K562 (cell line): ENCODE results near the gene MARCHF11. TPM values are rescaled to one million over a fixed set of nuclear protein-coding genes. Genes with fewer than 3 reads are reported as not detected.

ENCODE experiments used
- DACH1 ChIP-seq: fragments of 450-650 bp; IDR thresholded peaks from 2 replicates; pipeline ENCODE4 v1.6.1; 2018; ENCODE audit not compliant: partially characterized antibody
- E2F3 ChIP-seq: fragments of 250-450 bp; sonication (Bioruptor Pico); IDR thresholded peaks from 2 replicates; pipeline ENCODE4 v1.4.0; 2020; ENCODE audit warnings: mild to moderate bottlenecking
- FUS ChIP-seq: fragments of 200-400 bp; formaldehyde crosslinking; optimal IDR thresholded peaks from 2 replicates; pipeline ENCODE3; 2017; ENCODE audit warnings: low read depth, low read length
- LCOR ChIP-seq: sonication (generic); formaldehyde crosslinking; IDR thresholded peaks from 2 replicates; pipeline ENCODE4 v1.8.0; 2022; ENCODE audit warnings: mild to moderate bottlenecking, missing genetic modification reagents
- STAG1 ChIP-seq: sonication (generic); formaldehyde crosslinking; IDR thresholded peaks from 2 replicates; pipeline ENCODE4 v1.5.0; 2020; ENCODE audit warnings: missing genetic modification reagents, borderline replicate concordance
- ZFP36 ChIP-seq: fragments of 150-350 bp; IDR thresholded peaks from 2 replicates; pipeline ENCODE4 v1.6.1; 2018; ENCODE audit warnings: low read length, low read depth; ENCODE audit not compliant: partially characterized antibody
- ZNF347 ChIP-seq: fragments of 450-650 bp; formaldehyde crosslinking; IDR thresholded peaks from 2 replicates; pipeline ENCODE4 v1.4.0; 2020; ENCODE audit warnings: low read depth, mild to moderate bottlenecking, moderate library complexity
- ZNF586 ChIP-seq: fragments of 450-650 bp; formaldehyde crosslinking; conservative IDR thresholded peaks from 2 replicates; pipeline ENCODE4 v1.4.0; 2020; ENCODE audit warnings: mild to moderate bottlenecking, moderate library complexity
- ZNF740 ChIP-seq, 3 experiments: fragments of 200-800 bp in 1 of 3; sonication (Bioruptor generic) in 1 of 3; sonication (generic) in 1 of 3; formaldehyde crosslinking in 1 of 3; IDR thresholded peaks; 2 replicates each; pipeline versions ENCODE4 v1.6.1 to v1.8.0; 2016 to 2022; ENCODE audit warnings: mild to moderate bottlenecking in 2 of 3, missing compliant biosample characterization in 2 of 3, missing genetic modification characterization in 2 of 3, missing genetic modification reagents in 1 of 3
- polyA plus RNA-seq, 8 experiments: library from polyadenylated mRNA; depleted of rRNA in 4 of 8; stranded (reverse) in 5 of 8; unstranded in 3 of 8; fragments of >200 nt; fragmentation: Nextera tagmentation in 2 of 8; fragmentation: Illumina TruSeq in 1 of 8; extraction: Ambion mirVana in 2 of 8; extraction: Trizol in 1 of 8; gene quantifications; 2 replicates each; pipeline versions ENCODE4 v1.2.1 to v1.2.3, GENCODE V29; 2011 to 2014; ENCODE audit warnings: inconsistent platforms in 1 of 8, missing spikeins in 1 of 8
- total RNA-seq, 7 experiments: library from RNA; depleted of rRNA in 6 of 7; stranded (reverse); fragments of >200 nt in 6 of 7; fragmentation: Illumina TruSeq in 2 of 7; extraction: Trizol in 2 of 7; gene quantifications; 2 replicates each; pipeline versions ENCODE4 v1.2.1 to v1.2.3, GENCODE V29; 2011 to 2021; ENCODE audit warnings: low replicate concordance in 1 of 7
- TF ChIP-seq, protein P1 (sequence below): sonication (generic); formaldehyde crosslinking; IDR thresholded peaks from 2 replicates; pipeline ENCODE4 v1.8.1; 2023; ENCODE audit warnings: mild to moderate bottlenecking, missing genetic modification reagents

MARCHF11 gene
- total and polyA plus RNA-seq, 9 of the 15 experiments (the other 6 are each of a cell fraction or from before 2014, with no cell fraction given), result not detected

DNA sequence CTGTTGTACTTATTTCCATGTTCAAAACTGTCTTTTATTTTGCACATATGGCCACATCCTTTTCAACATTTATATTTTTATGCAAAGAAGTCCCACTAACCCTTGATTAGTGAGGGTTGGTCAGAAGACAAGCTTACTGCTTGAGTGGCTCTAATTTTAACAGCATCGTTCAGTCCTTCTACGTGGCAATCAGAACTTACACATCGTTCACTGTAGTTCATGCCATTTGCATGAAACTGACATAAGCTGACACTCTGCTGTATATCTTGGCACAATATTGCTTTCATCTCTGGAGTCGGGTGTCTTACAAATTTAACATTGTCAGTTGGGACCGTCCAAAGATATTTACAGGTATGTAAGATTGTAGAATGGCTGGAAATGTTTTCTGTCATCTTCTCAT, 50.6 kb downstream of the MARCHF11 start (continued):
- TF ChIP-seq ZNF740 (CRISPR knock-in tag; IDR thresholded peaks at IDR 0.05) (no peak), ZNF740 (tag; IDR thresholded peaks at IDR 0.05) (no peak), DACH1 (no peak), ZNF347 (no peak), STAG1 (CRISPR knock-in tag) (no peak), ZNF586 (CRISPR knock-in tag) (no peak), LCOR (CRISPR knock-in tag) (no peak), FUS (no peak), E2F3 (CRISPR knock-in tag) (no peak), ZFP36 (no peak)
- TF ChIP-seq, protein P1, sequence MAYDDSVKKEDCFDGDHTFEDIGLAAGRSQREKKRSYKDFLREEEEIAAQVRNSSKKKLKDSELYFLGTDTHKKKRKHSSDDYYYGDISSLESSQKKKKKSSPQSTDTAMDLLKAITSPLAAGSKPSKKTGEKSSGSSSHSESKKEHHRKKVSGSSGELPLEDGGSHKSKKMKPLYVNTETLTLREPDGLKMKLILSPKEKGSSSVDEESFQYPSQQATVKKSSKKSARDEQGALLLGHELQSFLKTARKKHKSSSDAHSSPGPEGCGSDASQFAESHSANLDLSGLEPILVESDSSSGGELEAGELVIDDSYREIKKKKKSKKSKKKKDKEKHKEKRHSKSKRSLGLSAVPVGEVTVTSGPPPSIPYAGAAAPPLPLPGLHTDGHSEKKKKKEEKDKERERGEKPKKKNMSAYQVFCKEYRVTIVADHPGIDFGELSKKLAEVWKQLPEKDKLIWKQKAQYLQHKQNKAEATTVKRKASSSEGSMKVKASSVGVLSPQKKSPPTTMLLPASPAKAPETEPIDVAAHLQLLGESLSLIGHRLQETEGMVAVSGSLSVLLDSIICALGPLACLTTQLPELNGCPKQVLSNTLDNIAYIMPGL (CRISPR knock-in tag), result no peak
